Endometrium (tissue), 2 donors: ENCODE results near the gene PCED1B.

ENCODE experiments used
- FAIRE-seq: peaks from 2 replicates; lab custom pipeline; 2012; peaks lifted over from hg19 to GRCh38; lab: Jason Lieb, UNC
- donor health status: control.
- donor health status: control.

The PCED1B gene

DNA sequence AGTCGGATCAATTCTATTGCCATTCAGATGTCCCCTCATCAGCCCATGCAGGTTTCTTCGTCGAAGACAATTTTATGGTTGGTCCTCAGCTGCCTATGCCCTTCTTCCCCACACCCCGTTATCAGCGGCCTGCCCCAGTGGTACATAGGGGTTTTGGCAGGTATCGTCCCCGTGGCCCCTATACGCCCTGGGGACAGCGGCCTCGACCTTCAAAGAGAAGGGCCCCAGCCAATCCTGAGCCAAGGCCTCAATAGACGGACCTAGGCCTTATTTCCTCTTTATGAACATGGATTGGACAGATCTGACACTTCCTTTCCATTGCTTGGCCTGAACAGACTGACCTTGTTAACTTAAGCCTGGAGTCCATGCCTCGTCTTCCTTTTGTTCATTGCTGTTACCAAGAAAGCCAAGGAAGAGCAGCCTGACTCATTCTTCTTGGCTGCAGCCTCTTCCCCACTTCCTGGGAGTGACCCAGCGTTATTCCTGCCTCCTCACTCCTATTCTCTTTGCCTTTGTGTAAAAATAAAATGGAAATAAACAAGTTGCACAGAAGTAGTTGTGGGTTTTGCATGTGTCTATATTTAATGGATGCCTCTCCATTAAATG lies 156.8 kb downstream of the PCED1B start:
- no peak for FAIRE-seq

DNA sequence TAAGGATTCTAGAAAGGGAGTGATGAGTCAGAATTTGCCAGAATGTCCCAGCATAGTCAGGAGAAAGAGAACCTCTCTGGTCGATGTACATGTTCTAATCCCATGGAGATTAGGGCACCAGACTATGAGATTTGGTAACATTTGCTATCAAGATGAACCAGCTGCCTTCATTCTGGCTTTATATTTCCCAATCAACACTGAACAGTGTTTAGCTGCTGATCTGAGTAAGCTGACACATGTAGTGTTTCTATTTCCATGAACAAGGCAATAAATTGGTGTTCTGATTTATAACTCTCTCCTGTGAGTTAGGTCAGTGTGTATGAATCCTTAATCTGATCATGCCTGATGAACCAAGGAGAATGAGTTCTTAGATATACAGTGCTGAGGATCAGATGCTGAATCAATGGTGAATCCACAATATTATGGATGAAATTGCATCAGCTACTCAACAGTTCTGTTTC lies 158.4 kb downstream of the PCED1B start:
- no peak for FAIRE-seq

DNA sequence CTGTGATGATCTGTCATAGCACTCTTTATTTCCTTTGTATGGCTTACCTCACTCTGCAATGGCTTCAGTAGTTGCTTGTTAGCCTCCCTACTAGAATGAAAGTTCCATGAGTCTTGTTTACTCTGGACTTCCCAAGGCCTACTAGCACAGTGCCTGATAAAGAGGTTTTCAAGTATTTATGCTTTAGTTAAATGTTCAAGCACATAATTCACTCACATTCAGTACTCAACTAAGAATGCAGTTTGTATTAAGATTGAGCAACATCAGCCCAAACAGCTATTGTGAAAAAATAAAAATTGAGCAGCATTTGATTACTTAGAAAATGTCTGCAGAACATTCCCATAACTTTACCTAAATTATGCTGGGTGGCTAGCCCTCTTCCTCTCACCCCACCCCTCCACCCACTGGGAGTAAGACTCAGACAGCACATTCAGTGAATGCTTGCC lies 159.3 kb downstream of the PCED1B start:
- no peak for FAIRE-seq

DNA sequence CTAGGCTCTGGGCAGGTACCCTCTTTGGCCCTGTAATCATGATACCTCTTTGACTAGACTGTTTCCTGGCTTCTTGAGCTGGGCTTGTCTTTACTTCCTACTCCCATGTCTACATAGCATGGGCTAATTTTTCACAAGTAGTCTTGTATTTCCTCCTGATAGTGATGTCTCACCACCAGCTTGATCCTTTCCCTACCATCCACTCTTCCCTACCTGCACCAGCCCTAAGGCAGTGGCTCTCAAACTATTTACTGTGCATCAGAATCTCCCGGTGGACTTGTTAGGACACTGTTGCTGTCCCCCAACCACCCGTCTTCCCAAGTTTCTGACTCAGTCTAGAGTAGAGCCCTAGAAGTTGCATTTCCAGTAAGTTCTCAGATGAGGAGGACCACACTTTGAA lies 163.0 kb downstream of the PCED1B start:
- no peak for FAIRE-seq

DNA sequence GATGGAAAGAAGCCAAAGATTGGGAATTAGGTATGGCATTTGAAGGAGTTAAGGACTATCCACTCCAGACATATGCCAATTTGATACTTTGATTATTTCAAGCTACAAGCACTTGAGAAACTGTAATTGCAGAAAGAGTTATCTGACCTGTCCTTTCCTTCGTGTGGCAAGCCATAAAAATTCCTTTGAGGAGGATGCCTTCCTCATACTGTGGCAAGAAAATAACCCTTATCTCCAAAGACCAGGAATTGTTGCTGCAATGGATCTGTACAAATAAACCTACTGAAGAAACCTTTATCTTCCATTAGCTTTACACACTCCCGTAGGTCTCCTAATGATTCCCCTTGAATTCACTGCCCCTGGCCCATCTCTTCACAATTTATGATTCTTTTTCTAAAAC lies 165.4 kb downstream of the PCED1B start:
- FAIRE-seq, result no peak

DNA sequence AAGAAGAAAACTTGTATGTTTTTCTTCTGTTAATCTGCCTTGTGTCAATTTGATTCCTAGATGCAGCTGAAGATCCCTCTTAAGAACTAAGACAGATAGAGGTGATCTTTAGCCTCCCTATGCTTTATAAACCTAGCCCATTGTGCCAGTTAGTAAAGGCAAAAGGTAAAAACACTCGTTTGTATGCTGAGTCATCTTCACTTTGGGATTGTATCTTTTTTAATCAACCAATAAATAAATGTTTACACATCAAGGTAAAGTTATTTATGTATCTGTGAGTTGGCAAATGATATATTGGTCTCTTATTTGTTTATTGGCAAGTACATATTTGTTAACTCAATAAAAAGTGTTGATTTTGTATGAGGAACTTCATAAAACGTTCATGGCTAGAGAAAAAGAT lies 166.2 kb downstream of the PCED1B start:
- FAIRE-seq, result no peak

DNA sequence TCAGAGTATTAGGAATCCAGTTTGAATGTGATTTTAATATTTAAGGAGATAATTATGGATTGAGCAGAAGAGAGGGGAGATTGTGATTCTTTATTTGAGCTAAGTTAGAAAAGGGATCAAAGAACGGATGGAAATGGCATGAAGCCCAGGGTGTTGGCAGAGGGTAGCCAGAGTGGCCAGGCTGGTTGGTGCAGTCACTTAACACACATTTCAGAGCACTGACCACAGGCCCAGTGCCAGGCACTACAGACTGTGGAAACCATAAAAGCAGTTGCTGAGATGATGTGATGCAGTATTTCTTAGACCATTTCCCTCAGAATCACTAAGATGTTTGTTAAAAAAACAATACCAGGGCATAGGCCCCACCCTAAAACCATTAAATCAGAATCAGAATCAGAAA lies 168.0 kb downstream of the PCED1B start:
- FAIRE-seq, result no peak

DNA sequence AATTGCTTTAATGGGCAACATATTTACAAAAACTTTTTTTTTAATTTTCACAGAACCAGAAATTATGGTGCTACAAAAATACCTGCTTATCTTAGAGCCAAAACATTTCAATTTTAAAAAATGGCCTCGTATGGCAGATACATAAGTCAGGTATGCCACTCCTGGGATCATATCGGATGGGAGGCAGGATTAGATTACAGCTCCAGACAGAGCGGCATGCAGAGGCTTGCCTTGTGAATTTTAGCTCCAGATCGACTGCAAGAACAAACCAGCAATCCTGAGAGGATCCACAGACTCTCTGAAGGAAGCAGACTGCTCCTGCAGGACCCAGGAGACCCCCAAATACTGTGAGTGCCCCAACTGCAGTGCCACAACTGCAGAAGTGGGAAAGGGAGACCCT lies 169.7 kb downstream of the PCED1B start:
- no peak for FAIRE-seq

DNA sequence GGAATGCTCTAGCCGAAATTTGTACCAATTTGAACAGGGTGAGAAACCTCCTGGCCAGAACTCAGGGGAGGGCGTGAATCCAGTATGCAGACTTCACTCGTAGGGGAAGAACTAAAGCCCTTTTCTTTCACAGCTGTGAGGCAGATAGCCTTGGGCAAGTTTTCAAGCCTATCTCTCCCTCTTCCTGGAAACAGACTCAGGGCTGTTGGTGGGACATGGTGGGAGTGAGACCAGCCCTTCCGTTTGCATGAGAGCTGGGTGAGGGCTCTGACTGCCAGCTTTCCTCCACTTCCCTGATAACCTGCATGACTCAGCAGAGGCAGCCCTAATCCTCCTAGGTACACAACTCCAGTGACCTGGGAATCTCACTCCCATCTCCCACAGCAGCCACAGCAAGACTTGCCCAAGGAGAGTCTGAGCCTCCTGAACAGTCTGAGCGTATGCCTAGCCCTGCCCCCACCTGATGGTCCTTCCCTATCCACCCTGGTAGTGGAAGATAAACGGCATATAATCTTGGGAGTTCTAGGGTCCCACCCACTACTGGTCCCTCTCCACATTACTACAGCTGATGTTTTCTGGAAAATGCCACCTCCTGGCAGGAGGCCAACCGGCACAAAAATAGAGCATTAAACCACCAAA lies 170.4 kb downstream of the PCED1B start:
- FAIRE-seq, result no peak

DNA sequence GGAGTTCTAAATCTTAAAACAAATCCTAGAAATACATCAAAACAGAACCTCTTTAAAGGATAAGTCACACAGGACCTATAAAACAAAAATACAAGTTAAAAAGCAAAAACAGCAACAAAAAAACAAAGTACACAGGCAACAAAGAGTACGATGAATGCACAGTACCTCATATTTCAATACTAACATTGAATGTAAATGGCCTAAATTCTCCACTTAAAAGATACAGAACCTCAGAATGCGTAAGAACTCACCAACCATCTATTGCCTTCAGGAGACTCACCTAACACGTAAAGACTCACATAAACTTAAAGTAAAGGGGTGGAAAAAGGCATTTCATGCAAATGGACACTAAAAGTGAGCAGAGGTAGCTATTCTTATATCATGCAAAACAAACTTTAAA lies 172.5 kb downstream of the PCED1B start:
- FAIRE-seq, result no peak

DNA sequence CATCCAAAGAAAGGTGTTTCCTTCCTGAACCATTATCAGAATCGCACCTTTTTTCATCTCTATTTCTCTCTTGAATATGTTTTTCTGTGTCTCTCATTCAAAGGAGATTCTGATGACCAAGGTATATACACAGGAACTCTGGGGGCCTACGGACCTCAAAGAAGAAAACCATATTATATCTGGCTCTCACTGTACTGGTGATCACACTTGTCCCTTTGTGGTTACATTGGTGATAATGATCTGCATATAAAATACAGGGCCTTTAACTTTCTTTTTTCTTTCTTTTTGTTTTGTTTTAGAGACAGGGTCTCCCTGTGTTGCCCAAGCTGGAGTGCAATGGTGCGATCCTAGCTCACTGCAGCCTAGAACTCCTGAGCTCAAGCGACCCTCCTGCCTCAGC lies 185.5 kb downstream of the PCED1B start:
- FAIRE-seq, result no peak

DNA sequence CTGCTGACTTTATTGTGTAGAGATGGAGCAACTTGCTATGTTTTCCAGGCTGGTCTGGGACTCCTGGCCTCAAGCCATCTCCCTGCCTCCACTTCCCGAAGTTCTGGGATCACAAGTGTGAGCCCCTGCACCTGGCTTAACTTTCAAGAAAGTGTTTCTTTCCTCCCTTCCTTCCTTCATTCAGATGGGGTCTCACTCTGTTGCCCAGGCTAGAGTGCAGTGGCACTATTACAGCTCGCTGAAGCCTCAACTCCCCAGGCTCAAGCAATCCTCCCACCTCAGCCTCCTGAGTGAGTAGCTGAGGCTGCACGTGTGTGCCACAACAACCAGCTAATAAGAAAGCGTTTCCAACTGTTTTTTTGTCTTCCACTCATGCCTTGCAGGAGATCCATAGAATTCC lies 186.0 kb downstream of the PCED1B start:
- FAIRE-seq, result no peak

DNA sequence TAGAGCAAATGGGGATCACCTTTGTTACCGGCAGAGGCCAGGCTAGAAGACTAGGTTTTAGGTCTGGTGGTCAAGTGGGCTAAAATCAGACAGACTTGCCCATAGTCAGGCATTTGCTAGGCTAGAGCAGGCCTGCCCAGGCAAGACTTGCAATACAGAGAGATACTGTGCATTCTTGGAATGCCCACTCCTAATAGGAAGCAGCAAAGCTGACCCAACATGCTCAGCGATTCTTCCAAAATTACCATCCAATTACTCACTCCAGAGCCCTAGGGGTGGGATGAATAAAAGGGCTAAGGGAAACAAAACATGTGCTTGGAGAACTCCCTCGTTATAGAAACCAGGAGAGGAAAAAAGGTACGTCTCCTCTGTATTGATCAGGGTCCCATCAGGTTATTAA lies 188.2 kb downstream of the PCED1B start:
- FAIRE-seq, result no peak

DNA sequence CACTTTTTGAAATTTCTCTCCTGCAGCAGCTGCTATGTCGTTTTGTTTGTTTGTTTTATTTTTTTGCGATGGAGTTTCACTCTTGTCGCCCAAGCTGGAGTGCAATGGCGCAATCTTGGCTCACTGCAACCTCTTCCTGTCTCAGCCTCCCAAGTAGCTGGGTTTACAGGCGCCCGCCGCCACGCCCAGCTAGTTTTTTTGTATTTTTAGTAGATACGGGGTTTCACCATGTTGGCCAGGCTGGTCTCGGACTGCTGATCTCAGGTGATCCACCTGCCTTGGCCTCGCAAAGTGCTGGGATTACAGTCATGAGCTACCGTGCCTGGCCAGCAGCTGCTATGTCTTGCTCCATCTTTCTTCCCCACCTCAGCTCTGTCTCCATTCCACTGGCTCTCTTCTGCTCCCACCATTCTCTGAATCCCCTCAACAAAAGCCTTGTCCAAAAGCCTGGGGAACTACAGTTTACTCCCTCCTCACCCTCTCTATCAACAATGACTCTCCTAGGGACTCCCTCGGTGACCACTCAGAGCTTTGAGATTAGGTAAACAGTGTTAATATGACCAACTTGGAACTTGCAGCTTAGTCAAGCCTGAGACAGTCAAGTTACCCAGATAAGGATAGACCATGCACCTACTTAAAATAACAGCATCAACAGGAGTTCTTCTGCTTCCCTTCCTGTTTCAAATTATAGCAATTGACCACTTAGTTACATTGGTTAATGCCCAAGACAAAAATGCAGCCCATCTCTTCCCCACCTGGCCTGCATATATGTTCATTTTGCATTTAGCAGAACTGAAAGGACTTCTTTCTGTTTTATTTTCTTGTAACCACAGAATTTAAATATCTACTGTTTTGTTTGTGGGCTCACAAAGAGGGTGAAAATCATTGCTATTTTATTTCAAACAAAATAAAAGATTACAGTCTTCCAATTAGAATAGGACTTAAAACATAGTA lies 189.4 kb downstream of the PCED1B start:
- FAIRE-seq, result no peak

DNA sequence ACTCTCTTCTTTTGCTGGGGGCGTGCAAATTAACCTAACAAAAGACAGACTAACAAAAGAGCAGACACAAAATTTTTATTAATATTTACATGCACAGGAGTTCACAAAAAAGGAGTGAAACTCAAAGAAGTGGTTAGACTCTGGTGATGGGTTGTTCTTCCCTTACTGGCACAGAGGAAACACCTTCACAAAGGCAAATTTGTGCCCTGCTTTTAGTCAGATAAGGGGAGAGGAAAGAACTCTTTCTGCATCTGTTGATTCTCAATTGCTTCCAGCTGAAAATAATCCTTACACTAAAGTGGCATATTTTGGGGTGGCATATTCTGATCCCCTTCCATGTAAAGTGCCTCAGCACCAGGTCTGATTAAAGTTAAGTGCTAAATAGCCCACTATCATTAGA lies 190.5 kb downstream of the PCED1B start:
- FAIRE-seq, result no peak

DNA sequence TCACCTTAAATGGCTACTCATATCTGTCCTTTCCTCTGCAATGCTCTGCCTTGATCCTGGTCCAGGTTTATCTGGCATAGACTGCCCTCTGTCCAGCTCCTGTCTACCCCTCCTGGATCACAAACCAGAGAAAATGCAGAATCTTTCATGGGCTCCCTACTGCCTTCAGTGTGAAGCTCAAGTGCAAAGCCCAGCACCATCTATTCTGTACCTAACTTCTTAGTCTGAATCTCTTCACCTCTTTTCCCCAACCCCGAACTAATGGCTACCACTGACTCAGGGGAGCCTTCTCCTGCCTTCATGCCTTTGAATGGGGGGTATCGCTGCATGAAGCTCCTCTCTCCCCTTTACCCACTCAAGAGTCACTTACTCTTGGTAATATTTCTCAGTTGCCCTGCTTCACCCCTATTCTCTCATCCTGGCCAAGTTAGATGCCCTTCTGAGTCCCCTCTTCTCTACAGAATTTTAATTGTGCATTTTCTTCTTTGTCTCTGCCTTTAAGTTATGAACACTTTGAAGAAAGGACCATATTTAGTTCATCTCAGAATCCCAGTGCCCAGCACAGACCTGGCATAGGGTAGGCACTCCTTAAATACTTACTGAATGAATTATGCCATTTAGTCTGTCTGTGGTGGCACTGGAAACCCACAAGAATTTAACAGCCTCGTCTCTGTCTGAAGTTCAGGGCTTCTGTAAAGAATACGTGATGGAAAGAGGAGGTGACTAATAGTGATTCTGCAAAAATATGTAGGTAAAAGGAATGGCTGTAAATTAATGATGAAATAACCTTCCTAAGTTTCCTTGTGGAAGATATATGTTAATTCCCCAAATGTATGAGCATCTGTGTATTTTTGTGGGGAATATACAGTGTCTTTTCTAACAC lies 191.6 kb downstream of the PCED1B start:
- FAIRE-seq, result no peak

DNA sequence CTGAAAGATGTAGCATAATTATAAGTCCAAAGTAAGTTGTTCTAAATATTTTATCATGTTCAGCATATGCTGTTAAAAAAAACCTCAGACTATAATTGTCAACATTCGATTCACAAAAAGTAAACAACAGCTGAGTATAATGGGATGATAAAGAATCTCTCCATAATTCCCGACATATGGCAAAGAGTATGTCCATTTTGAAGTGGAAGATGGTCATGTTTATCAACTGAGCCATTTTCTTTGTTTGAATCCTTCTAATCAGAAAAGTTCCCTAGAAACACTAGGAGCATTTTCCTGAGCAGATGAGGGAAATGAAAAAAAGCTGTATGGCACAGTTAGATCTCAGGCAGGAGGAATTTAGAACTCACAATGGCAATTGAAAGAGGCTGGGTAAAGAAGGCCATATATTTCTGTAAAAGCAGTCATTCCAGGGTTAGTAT lies 192.4 kb downstream of the PCED1B start:
- no peak for FAIRE-seq

DNA sequence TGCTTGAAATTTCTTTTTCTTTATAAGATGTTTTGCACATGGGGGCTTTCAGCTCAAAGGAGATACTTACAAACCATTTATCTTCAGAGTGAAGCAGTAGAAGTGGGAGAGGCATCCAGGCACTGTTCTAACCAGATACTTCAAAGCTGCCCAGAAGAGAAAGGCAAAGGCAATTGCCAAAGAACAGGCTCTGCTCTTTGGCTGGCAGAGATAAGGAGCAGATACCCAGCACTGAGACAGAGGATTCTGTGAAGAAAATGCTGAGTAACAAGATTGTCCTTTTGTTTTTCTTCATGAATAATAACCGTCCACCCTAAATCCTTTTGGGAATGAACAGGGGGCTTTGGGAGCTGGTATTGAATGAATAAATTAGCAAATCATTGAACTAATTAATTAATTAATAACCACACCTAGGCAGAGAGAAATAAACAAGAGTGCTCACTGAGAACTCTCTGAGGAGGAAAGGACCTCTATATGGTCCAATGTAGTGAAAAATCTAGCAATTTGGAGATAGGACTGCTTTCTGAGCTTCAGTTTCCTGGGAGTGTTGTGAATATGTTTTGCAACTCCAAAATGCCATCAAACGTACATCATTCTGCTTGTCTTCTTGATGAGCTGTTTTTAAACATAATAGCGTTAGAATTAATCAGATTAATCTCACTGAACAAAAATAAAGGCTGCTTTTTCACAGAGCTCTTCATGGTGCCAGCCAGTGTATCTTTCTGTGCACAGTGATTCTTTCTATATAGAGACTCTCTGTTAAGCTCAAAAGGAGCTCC lies 193.2 kb downstream of the PCED1B start:
- no peak for FAIRE-seq

DNA sequence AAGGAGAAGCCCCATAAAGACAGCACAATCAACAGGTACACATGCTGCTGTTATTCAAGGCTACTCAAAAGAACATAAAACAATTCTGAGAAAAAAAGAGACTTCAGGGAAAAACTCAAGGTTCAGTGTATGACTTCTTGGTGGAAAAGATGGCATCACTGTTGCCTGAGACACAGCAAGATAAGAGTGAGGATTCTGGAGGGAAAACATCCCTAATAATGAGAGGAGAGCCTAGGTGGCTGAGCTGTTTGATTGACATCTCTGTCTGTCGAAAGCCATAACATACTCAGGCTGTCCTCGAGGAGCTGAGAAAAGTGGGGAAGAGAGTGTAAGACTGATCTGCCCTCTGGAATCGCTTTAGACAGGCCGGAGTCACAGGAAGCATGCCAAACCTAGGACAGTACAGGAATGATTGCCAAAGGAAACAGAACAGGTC lies 193.8 kb downstream of the PCED1B start:
- no peak for FAIRE-seq

DNA sequence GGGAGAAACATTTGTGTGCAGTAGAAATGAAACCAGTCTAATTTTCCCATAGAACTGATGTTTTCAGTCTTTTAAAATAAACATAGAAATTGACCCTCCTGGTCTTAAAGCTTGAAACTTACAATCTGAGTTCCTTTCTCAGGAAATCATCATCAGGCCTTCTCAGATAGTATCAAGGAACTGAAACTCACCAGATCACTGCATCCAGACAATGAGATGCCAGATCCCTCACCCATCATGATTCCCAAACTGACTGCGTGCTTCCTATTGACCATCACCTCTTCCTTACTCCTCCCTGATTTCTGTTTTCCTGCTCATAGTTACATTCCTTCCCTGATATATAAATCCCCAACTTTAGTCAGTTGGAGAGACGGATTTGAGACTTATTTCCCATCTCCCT lies 195.3 kb downstream of the PCED1B start:
- FAIRE-seq, result no peak

DNA sequence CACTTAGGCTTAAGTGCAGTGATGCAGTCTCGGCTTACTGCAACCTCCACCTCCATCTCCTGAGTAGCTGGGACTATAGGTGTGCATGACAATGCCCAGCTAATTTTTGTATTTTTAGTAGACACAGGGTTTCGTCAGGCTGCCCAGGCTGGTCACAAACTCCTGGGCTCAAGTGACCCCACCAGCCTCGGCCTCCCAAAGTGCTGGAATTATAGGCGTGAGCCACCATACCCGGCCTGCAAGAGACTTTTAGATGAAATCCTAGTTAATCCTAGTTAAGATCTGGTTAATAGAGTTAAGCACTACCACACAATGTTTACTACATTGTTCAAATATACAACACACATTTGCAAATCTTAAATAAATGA lies 196.8 kb downstream of the PCED1B start:
- FAIRE-seq, result no peak
